ENCODE measurements around the gene SLC22A12.

- no peak for TF ChIP-seq POLR2A (IDR thresholded peaks at IDR 0.05; ENCODE audit: low read depth, low read length)
- TF ChIP-seq EZH2 (IDR thresholded peaks at IDR 0.05; ENCODE audit: borderline replicate concordance, low read depth, low read length, severe bottlenecking) = no peak
- TF ChIP-seq CTCF (IDR thresholded peaks at IDR 0.05; ENCODE audit: extremely low read depth in 1 of 2, insufficient read depth in 1 of 2, low read depth in 1 of 2, low read length in 2 of 2) = no peak
- TF ChIP-seq MAX (IDR thresholded peaks at IDR 0.05; ENCODE audit: insufficient read depth, insufficient read length) = no peak
- TF ChIP-seq JUN (IDR thresholded peaks at IDR 0.05; ENCODE audit: borderline replicate concordance, insufficient read depth, insufficient read length, low read depth) = no peak
- no peak for TF ChIP-seq POLR2AphosphoS5 (IDR thresholded peaks at IDR 0.05; ENCODE audit: insufficient read depth, low read depth, low read length)
- no peak for TF ChIP-seq FOS (IDR thresholded peaks at IDR 0.05; ENCODE audit: borderline replicate concordance, insufficient read depth, low read length)
- no peak for TF ChIP-seq MYC (IDR thresholded peaks at IDR 0.05; ENCODE audit: low read depth, low read length)
- TF ChIP-seq GATA2 (IDR thresholded peaks at IDR 0.05; ENCODE audit: insufficient read depth, insufficient read length, low read depth, low read length) = no peak
Observed at GRCh38 chr11:64566042-64566914, 24.7 kb upstream of the SLC22A12 start.
